SK-N-SH (cell line): Measurements from ENCODE around the gene BLVRA. TPM values are rescaled to one million over a fixed set of nuclear protein-coding genes. Genes with fewer than 3 reads are reported as not detected.

Source experiments
- CTCF ChIA-PET: fragments of 300-600, 350-600 bp; formaldehyde crosslinking; extraction: SDS; loops from one replicate; lab custom pipeline; 2021; lab: Yijun Ruan, JAX
- POLR2A ChIA-PET: fragments of 350-600 bp; sonication (Branson Sonifier 250); formaldehyde crosslinking; extraction: SDS; loops from one replicate; lab custom pipeline; 2020; ENCODE audit warnings: antibody characterized with exemption, inconsistent platforms; lab: Yijun Ruan, JAX
- DNase-seq: peaks from one replicate; pipeline ENCODE4 v3.0.0; 2012
- H2AFZ ChIP-seq: fragments of 200-600 bp; sonication (generic); 2 replicates; pipeline ENCODE4 v1.8.1; 2016; ENCODE audit warnings: antibody characterized with exemption, mild to moderate bottlenecking, low read depth
- H3F3A ChIP-seq: fragments of 200-600 bp; sonication (generic); replicated peaks from 2 replicates; pipeline ENCODE3; 2016; ENCODE audit warnings: antibody characterized with exemption, mild to moderate bottlenecking; ENCODE audit not compliant: insufficient read depth
- H3K27ac ChIP-seq, 2 experiments: fragments of 200-500 bp in 1 of 2; fragments of 200-600 bp in 1 of 2; sonication (Bioruptor generic) in 1 of 2; sonication (generic), shearing (Covaris generic) in 1 of 2; 2 replicates each; pipeline versions ENCODE4 v1.5.1 to v1.6.1; 2014 to 2016; ENCODE audit warnings: low read depth in 2 of 2, inconsistent platforms in 1 of 2, low read length in 1 of 2, mild to moderate bottlenecking in 1 of 2, mixed read lengths in 1 of 2
- H3K27me3 ChIP-seq: fragments of 200-600 bp; sonication (generic), shearing (Covaris generic); 2 replicates; pipeline ENCODE4 v1.6.1; 2016; ENCODE audit warnings: mixed run types; ENCODE audit not compliant: insufficient read depth
- H3K36me3 ChIP-seq, 2 experiments: fragments of 200-500 bp in 1 of 2; fragments of 200-600 bp in 1 of 2; sonication (Bioruptor generic) in 1 of 2; sonication (generic) in 1 of 2; replicated peaks in 1 of 2; 2 replicates each; pipeline versions ENCODE3 to v1.5.1; 2014 to 2016; ENCODE audit warnings: low read length in 1 of 2, mild to moderate bottlenecking in 1 of 2; ENCODE audit not compliant: insufficient read depth in 2 of 2, control insufficient read depth in 1 of 2
- H3K4me1 ChIP-seq, 2 experiments: fragments of 200-500 bp in 1 of 2; fragments of 200-600 bp in 1 of 2; sonication (Bioruptor generic) in 1 of 2; sonication (generic), shearing (Covaris generic) in 1 of 2; 2 replicates each; pipeline versions ENCODE4 v1.5.1 to v1.6.1; 2014 to 2016; ENCODE audit warnings: low read depth in 1 of 2, low read length in 1 of 2, mixed run types in 1 of 2; ENCODE audit not compliant: insufficient read depth in 2 of 2, control insufficient read depth in 1 of 2
- H3K4me2 ChIP-seq: fragments of 200-600 bp; sonication (generic), shearing (Covaris generic); 2 replicates; pipeline ENCODE4 v1.6.1; 2017; ENCODE audit warnings: mixed run types
- H3K4me3 ChIP-seq, 2 experiments: fragments of 200-500 bp in 1 of 2; fragments of 200-600 bp in 1 of 2; sonication (Bioruptor generic) in 1 of 2; sonication (generic), shearing (Covaris generic) in 1 of 2; 2 replicates each; pipeline versions ENCODE4 v1.5.1 to v1.8.1; 2014 to 2016; ENCODE audit warnings: low read depth in 2 of 2, inconsistent platforms in 1 of 2, low read length in 1 of 2, mild to moderate bottlenecking in 1 of 2, mixed read lengths in 1 of 2, moderate library complexity in 1 of 2
- H3K79me2 ChIP-seq: fragments of 200-600 bp; sonication (generic); 2 replicates; pipeline ENCODE4 v1.8.1; 2017; ENCODE audit warnings: mild to moderate bottlenecking; ENCODE audit not compliant: insufficient read depth
- H3K9ac ChIP-seq: fragments of 200-600 bp; sonication (generic); 2 replicates; pipeline ENCODE4 v1.6.1; 2017; ENCODE audit warnings: mixed run types
- H3K9me2 ChIP-seq: fragments of 200-600 bp; sonication (generic); 2 replicates; pipeline ENCODE4 v1.6.1; 2017; ENCODE audit warnings: mixed run types
- H3K9me3 ChIP-seq: fragments of 200-600 bp; sonication (generic); 2 replicates; pipeline ENCODE4 v1.6.1; 2017; ENCODE audit warnings: mixed run types, mild to moderate bottlenecking, moderate library complexity
- H4K20me1 ChIP-seq: fragments of 200-600 bp; sonication (generic); 2 replicates; pipeline ENCODE4 v1.6.1; 2017; ENCODE audit warnings: mild to moderate bottlenecking, mixed run types; ENCODE audit not compliant: insufficient read depth
- CTCF ChIP-seq: fragments of 200-600 bp; sonication (generic); IDR thresholded peaks from 2 replicates; pipeline ENCODE4 v1.6.1; 2017; ENCODE audit warnings: antibody characterized with exemption, mild to moderate bottlenecking, moderate library complexity
- EZH2phosphoT487 ChIP-seq: fragments of 200-600 bp; sonication (generic); IDR thresholded peaks from 2 replicates; pipeline ENCODE4 v1.6.1; 2017; ENCODE audit warnings: low read depth, mixed run types, mild to moderate bottlenecking, antibody characterized with exemption, moderate library complexity, borderline replicate concordance
- FOXJ3 ChIP-seq: sonication (generic); formaldehyde crosslinking; IDR thresholded peaks from 2 replicates; pipeline ENCODE4 v1.5.1; 2020; ENCODE audit warnings: mild to moderate bottlenecking, missing genetic modification reagents
- GABPA ChIP-seq: IDR thresholded peaks from 2 replicates; pipeline ENCODE4 v1.4.0; 2012; ENCODE audit warnings: low read depth, mild to moderate bottlenecking
- GATA2 ChIP-seq: sonication (generic); formaldehyde crosslinking; IDR thresholded peaks from 2 replicates; pipeline ENCODE4 v1.5.0; 2020; ENCODE audit warnings: mild to moderate bottlenecking, missing genetic modification reagents
- JUND ChIP-seq: IDR thresholded peaks from 2 replicates; pipeline ENCODE4 v1.4.0; 2012
- POLR2AphosphoS5 ChIP-seq: IDR thresholded peaks from 2 replicates; pipeline ENCODE4 v1.6.1; 2012; ENCODE audit warnings: low read depth, low read length
- RFX5 ChIP-seq: IDR thresholded peaks from 2 replicates; pipeline ENCODE4 v1.6.1; 2012; ENCODE audit warnings: mild to moderate bottlenecking, improper control_type of control experiment, low read length
- TCF12 ChIP-seq: IDR thresholded peaks from 2 replicates; pipeline ENCODE4 v1.4.0; 2012
- USF2 ChIP-seq: fragments of 150-350 bp; IDR thresholded peaks from 2 replicates; pipeline ENCODE4 v1.6.1; 2017; ENCODE audit warnings: antibody characterized with exemption, low read length, low read depth, borderline replicate concordance
- YY1 ChIP-seq: IDR thresholded peaks from 2 replicates; pipeline ENCODE4 v1.4.0; 2012; ENCODE audit warnings: low read depth, mild to moderate bottlenecking
- WGBS: methylation state at CpG from one replicate; pipeline ENCODE4 v1.1.6; 2017; ENCODE audit warnings: low lambda C conversion rate; 5-methylcytosine and 5-hydroxymethylcytosine counted together
- polyA plus RNA-seq, 3 experiments: library from polyadenylated mRNA; depleted of rRNA; stranded (reverse); fragments of >200 nt; gene quantifications; 2 replicates each; pipeline ENCODE4 v1.2.3, GENCODE V29; 2012

The BLVRA gene
- polyA plus RNA-seq, 1 of the 3 experiments (the other 2 are of a cell fraction) = 123 TPM

- no peak for TF ChIP-seq GABPA
- Histone ChIP-seq H3K36me3 (no peaks in the 10 kb centered on the region), H3K4me1 (peaks cover 0 to 6% of the 10 kb centered on the region in 2 experiments; a peak in 1 of 4 replicates), H3K79me2 (no peaks in the 10 kb centered on the region), H4K20me1 (no peaks in the 10 kb centered on the region), H3K9ac (no peak overlapping the region), H3F3A (no peaks in the 10 kb centered on the region), H2AFZ (no peak overlapping the region), H3K27ac (no peak overlapping the region), H3K4me2 (no peak overlapping the region), H3K27me3 (no peaks in the 10 kb centered on the region), H3K9me2 (no peaks in the 10 kb centered on the region), H3K9me3 (no peaks in the 10 kb centered on the region), H3K4me3 (no peak overlapping the region)
- 52% methylated on average over 2 of the region's 2 CpGs for WGBS
- ChIA-PET POLR2A (no interaction called here), CTCF (interaction anchor here (1.0 to 5.9 kb wide), 5 partner anchors 7 to 389 kb away, joined by 3 to 83 read pairs (median 9); partner anchors contain the start of gene STK17A)
- DNase-seq = no peak
Measured at GRCh38 chr7:43844662-43845061, 86.2 kb downstream of the BLVRA start.

- DNase-seq = no peak
- POLR2A ChIA-PET = no interaction called here
Measured at GRCh38 chr7:43847496-43847895, 89.0 kb downstream of the BLVRA start.

More at GRCh38 chr7:43847496-43847895, 89.0 kb downstream of the BLVRA start:
- no peak overlapping the region for H3K4me2 ChIP-seq
- no peak overlapping the region for H2AFZ ChIP-seq
- 60% methylated on average over 4 of the region's 4 CpGs for WGBS
- no peaks in the 10 kb centered on the region for H3K9me3 ChIP-seq
- H3K36me3 ChIP-seq = no peaks in the 10 kb centered on the region
- no peak overlapping the region for H3K9ac ChIP-seq
- no peaks in the 10 kb centered on the region for H3F3A ChIP-seq
- no peaks in the 10 kb centered on the region for H3K9me2 ChIP-seq
- H3K79me2 ChIP-seq = no peaks in the 10 kb centered on the region
- H3K27ac ChIP-seq = no peak overlapping the region
- peaks cover 0 to 6% of the 10 kb centered on the region in 2 experiments; a peak in 1 of 4 replicates for H3K4me1 ChIP-seq
- TF ChIP-seq RFX5 (no peak), GATA2 (CRISPR knock-in tag) (no peak), EZH2phosphoT487 (no peak), CTCF (no peak), POLR2AphosphoS5 (no peak), FOXJ3 (CRISPR knock-in tag) (no peak), TCF12 (no peak), USF2 (no peak), YY1 (no peak), JUND (no peak)
- no peaks in the 10 kb centered on the region for H3K27me3 ChIP-seq
- no peak overlapping the region for H3K4me3 ChIP-seq
- CTCF ChIA-PET = interaction anchor here (1.5 to 5.9 kb wide), 3 partner anchors 10 to 107 kb away, joined by 3 to 83 read pairs (median 10); no protein-coding TSS in a partner anchor
- H4K20me1 ChIP-seq = no peaks in the 10 kb centered on the region
